Measurements from ENCODE around the gene LDAH.

DNA sequence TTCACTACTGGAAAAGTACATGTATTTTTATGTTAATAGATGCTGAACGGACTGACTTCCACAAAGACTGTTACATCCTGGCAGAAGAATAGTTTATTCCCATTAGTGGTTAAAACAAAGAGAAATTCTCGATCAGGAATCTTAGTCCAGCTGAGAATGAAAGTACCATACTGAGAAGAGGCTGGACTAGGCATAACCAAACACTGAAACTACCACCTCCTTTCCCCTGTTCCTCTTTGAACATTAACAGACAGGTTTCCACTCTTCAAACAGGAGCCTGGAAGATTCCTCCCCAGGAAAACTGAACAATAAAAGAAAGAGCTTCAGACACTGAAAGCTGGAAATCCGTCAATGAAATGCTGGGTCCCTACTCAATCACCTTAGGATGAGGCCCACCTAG lies 25.8 kb downstream of the LDAH start:
- TF ChIP-seq, protein P1, sequence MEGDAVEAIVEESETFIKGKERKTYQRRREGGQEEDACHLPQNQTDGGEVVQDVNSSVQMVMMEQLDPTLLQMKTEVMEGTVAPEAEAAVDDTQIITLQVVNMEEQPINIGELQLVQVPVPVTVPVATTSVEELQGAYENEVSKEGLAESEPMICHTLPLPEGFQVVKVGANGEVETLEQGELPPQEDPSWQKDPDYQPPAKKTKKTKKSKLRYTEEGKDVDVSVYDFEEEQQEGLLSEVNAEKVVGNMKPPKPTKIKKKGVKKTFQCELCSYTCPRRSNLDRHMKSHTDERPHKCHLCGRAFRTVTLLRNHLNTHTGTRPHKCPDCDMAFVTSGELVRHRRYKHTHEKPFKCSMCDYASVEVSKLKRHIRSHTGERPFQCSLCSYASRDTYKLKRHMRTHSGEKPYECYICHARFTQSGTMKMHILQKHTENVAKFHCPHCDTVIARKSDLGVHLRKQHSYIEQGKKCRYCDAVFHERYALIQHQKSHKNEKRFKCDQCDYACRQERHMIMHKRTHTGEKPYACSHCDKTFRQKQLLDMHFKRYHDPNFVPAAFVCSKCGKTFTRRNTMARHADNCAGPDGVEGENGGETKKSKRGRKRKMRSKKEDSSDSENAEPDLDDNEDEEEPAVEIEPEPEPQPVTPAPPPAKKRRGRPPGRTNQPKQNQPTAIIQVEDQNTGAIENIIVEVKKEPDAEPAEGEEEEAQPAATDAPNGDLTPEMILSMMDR (conservative IDR thresholded peaks at IDR 0.05; ENCODE audit: low read depth in 2 of 2) = no peak
- TF ChIP-seq CREB1 (CRISPR knock-in tag; IDR thresholded peaks at IDR 0.05; ENCODE audit: low read depth) (no peak), EZH2phosphoT487 (IDR thresholded peaks at IDR 0.05; ENCODE audit: unreplicated experiment) (no peak)

Data from GM23338 (cell line).